Anterior cingulate cortex (tissue), 58 donors: Measurements from ENCODE around the gene ZNF566.

Source experiments
- DNase-seq, 58 donors: peaks; one replicate each; lab custom pipeline; 2025; lab: John Stamatoyannopoulos, UW

ZNF566 gene

GRCh38 chr19:36456831-36457230, 32.5 kb downstream of the ZNF566 start:
- no peak for DNase-seq

GRCh38 chr19:36449059-36449670, 40.2 kb downstream of the ZNF566 start:
- DNase-seq = no peak

GRCh38 chr19:36441339-36441738, 48.0 kb downstream of the ZNF566 start:
- DNase-seq = no peak

GRCh38 chr19:36436531-36436930, 52.8 kb downstream of the ZNF566 start:
- no peak for DNase-seq

GRCh38 chr19:36423925-36424324, 65.4 kb downstream of the ZNF566 start:
- no peak for DNase-seq

- peak in 6 of 58 donors; percentile 12 to 57 (median 23) for DNase-seq
Measured at GRCh38 chr19:36421749-36422481, 67.4 kb downstream of the ZNF566 start.

- DNase-seq = peak in 28 of 58 donors; percentile 0 to 57 (median 12)
Measured at GRCh38 chr19:36420961-36421748, 68.2 kb downstream of the ZNF566 start.

- DNase-seq = peak in 55 of 58 donors; percentile 36 to 86 (median 72)
Measured at GRCh38 chr19:36418287-36419001, 70.9 kb downstream of the ZNF566 start, which contains the start of gene ZFP82. TSS of gene ZFP82 (minus strand) at chr19:36418644. CDS start at chr19:36409789, 8,855 bp downstream.

GRCh38 chr19:36417752-36418286, 71.5 kb downstream of the ZNF566 start:
- DNase-seq = peak in 11 of 58 donors; percentile 7 to 68 (median 24)

- no peak for DNase-seq
Measured at GRCh38 chr19:36409841-36410240, 79.5 kb downstream of the ZNF566 start.

- no peak for DNase-seq
Measured at GRCh38 chr19:36408101-36408500, 81.3 kb downstream of the ZNF566 start.

GRCh38 chr19:36404498-36404897, 84.9 kb downstream of the ZNF566 start:
- no peak for DNase-seq

- DNase-seq = no peak
Measured at GRCh38 chr19:36401475-36401874, 87.9 kb downstream of the ZNF566 start.

- no peak for DNase-seq
Measured at GRCh38 chr19:36398571-36398970, 90.8 kb downstream of the ZNF566 start.
